Measurements from ENCODE around the gene HDAC4. TPM values are rescaled to one million over a fixed set of nuclear protein-coding genes. Genes with fewer than 3 reads are reported as not detected.

The HDAC4 gene
- total and polyA plus RNA-seq, 2 of the 8 experiments (the other 6 are each of a cell fraction or from before 2014, with no cell fraction given): 15.4 to 31.5 TPM

DNA sequence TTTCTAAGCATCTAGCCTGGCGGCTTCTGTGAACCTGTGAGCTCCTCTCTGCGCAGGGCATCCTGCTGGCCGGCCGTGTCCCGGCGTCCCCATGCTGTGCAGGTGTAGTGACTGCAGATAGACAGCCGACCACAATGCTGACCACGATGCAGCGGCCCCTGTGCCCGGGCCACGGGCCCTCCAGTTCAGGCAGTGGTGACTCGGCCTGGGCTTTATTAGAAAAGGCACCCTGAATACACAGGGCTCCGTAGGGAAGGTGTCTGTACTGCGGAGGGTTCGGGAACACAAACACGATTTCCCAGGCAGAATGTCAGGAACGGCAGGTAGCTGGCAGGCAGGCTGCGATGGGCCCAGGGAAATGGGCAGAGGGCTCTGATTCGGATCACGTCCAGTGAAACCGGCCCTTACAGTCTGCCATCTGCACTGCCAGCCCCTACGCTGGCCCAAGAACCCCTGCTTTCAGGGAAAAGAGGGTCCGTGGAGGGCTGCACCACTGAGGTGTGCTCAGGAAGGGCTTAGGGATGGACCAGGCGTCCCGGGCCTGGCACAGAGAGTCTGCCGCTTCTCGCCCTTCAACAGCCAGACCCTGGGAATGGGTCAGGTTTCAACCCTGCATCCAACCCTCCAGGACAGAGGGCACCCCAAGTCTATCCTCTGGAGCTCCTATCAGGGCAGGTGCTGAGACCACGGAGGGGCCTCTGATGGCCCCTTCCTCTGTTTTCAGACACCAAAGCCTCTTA, 196.5 kb downstream of the HDAC4 start:
- H3K9ac ChIP-seq (replicated peaks in 1 of 4; ENCODE audit: extremely low read depth in 1 of 4, low read depth in 3 of 4, low read length in 3 of 4): no peak overlapping the region
- no peak overlapping the region for H4K8ac ChIP-seq (ENCODE audit: extremely low read depth, insufficient read depth, low read length)
- H3K23ac ChIP-seq (ENCODE audit: insufficient read length): no peak overlapping the region
- ChIA-PET CTCF (ENCODE audit: partially characterized antibody) (interaction anchor here (0.6 to 4.4 kb wide), 5 partner anchors 10 to 81 kb away, joined by 3 to 29 read pairs (median 3); no protein-coding TSS in a partner anchor), POLR2A (ENCODE audit: partially characterized antibody) (no interaction called here)
- H2BK20ac ChIP-seq (ENCODE audit: low read length): no peak overlapping the region
- H3K56ac ChIP-seq (replicated peaks; ENCODE audit: insufficient read length, low read depth, low read length): no peak overlapping the region
- peaks cover 0 to 12% (median 3%) of the 10 kb centered on the region in 4 experiments; a peak in 4 of 7 replicates for H3K4me1 ChIP-seq (replicated peaks in 1 of 4; ENCODE audit: control insufficient read depth in 3 of 4, insufficient read depth in 4 of 4, low read length in 3 of 4)
- no peak overlapping the region for H3K4ac ChIP-seq (replicated peaks; ENCODE audit: insufficient read length, low read depth, low read length)
- no peak overlapping the region for H3K14ac ChIP-seq (ENCODE audit: insufficient read length)
- H3K79me2 ChIP-seq (ENCODE audit: control insufficient read depth in 1 of 2, insufficient read depth in 2 of 2, low read length in 2 of 2): peaks cover 0 to 62% of the 10 kb centered on the region in 2 experiments; a peak in 2 of 4 replicates
- no peak overlapping the region for H4K91ac ChIP-seq (replicated peaks; ENCODE audit: insufficient read length, low read length)
- H3K23me2 ChIP-seq (ENCODE audit: low read depth, low read length): no peaks in the 10 kb centered on the region
- 93% methylated on average over 28 of the region's 28 CpGs; no CpG with 5 or more reads in 1 of the 2 experiments for WGBS, 2 experiments (ENCODE audit: extremely low coverage in 1 of 2, insufficient coverage in 1 of 2, insufficient read length in 1 of 2, insufficient replicate concordance in 2 of 2, low coverage in 1 of 2, low lambda C conversion rate in 2 of 2, missing lambda C conversion rate in 1 of 2)
- no peak overlapping the region for H3K4me2 ChIP-seq (ENCODE audit: insufficient read depth in 1 of 2, low read depth in 2 of 2, low read length in 2 of 2)
- peaks cover 3 to 10% of the 10 kb centered on the region in 2 experiments for H4K20me1 ChIP-seq (replicated peaks in 1 of 2; ENCODE audit: control insufficient read depth in 1 of 2, insufficient read depth in 2 of 2, low read length in 2 of 2)
- DNase-seq (ENCODE audit: low read depth in 1 of 2, low spot score in 2 of 2) (no peak), FAIRE-seq (no peak)
- H3K27ac ChIP-seq (ENCODE audit: low read depth, low read length): no peak overlapping the region
- no peak overlapping the region for H3K4me3 ChIP-seq (ENCODE audit: extremely low read depth in 1 of 4, insufficient read depth in 2 of 4, low read depth in 3 of 4, low read length in 4 of 4)
- no peaks in the 10 kb centered on the region for H3K36me3 ChIP-seq (ENCODE audit: control insufficient read depth in 2 of 4, insufficient read depth in 4 of 4, low read length in 3 of 4)
- H3K27me3 ChIP-seq (replicated peaks in 1 of 4; ENCODE audit: control insufficient read depth in 3 of 4, extremely low read depth in 1 of 4, insufficient read depth in 3 of 4, low read length in 3 of 4): no peaks in the 10 kb centered on the region
- H2AFZ ChIP-seq (ENCODE audit: low read length): no peak overlapping the region
- H4K5ac ChIP-seq (ENCODE audit: insufficient read length, low read depth, low read length): no peak overlapping the region
- no peak overlapping the region for H2BK15ac ChIP-seq (ENCODE audit: low read length)
- no peak overlapping the region for H2BK5ac ChIP-seq (ENCODE audit: low read depth, low read length)
- H3K79me1 ChIP-seq (ENCODE audit: low read depth, low read length): 0 out of 2 replicates have a peak, but pooled peaks cover 4% of the 10 kb centered on the region
- H2BK12ac ChIP-seq (ENCODE audit: low read depth, low read length): no peak overlapping the region
- no peaks in the 10 kb centered on the region for H3K9me3 ChIP-seq (ENCODE audit: insufficient read depth in 2 of 2, low read depth in 1 of 2, low read length in 1 of 2)
- H2AK5ac ChIP-seq (ENCODE audit: low read depth, low read length): no peak overlapping the region
- no peak for TF ChIP-seq GABPA (IDR thresholded peaks at IDR 0.05; ENCODE audit: borderline replicate concordance, insufficient read depth, low read length)
- H2BK120ac ChIP-seq (replicated peaks; ENCODE audit: low read depth, low read length): no peak overlapping the region
- H3K18ac ChIP-seq (ENCODE audit: extremely low read depth, low read length): no peak overlapping the region

All from H1 (cell line).